G401.6 (cell line): Measurements from ENCODE around the gene RUNX3.

Source experiments
- FAIRE-seq: peaks from 2 replicates; lab custom pipeline; 2012; peaks lifted over from hg19 to GRCh38; lab: Jason Lieb, UNC

The RUNX3 gene

GRCh38 chr1:24928689-24929397, 1.2 kb downstream of the RUNX3 start:
- no peak for FAIRE-seq

- FAIRE-seq: no peak
Observed at GRCh38 chr1:24927988-24928688, 1.9 kb downstream of the RUNX3 start.

- no peak for FAIRE-seq
Observed at GRCh38 chr1:24927473-24927872, 2.6 kb downstream of the RUNX3 start.

- no peak for FAIRE-seq
Observed at GRCh38 chr1:24926563-24927249, 3.4 kb downstream of the RUNX3 start.

- FAIRE-seq: no peak
Observed at GRCh38 chr1:24925963-24926362, 4.1 kb downstream of the RUNX3 start.

GRCh38 chr1:24925082-24925779, 4.8 kb downstream of the RUNX3 start:
- FAIRE-seq: no peak

- FAIRE-seq: no peak
Observed at GRCh38 chr1:24923485-24924113, 6.5 kb downstream of the RUNX3 start.

GRCh38 chr1:24921938-24922662, 8.0 kb downstream of the RUNX3 start:
- no peak for FAIRE-seq

GRCh38 chr1:24921412-24921811, 8.7 kb downstream of the RUNX3 start:
- FAIRE-seq: no peak

GRCh38 chr1:24920533-24920925, 9.5 kb downstream of the RUNX3 start:
- FAIRE-seq: no peak

GRCh38 chr1:24919791-24920532, 10.1 kb downstream of the RUNX3 start:
- no peak for FAIRE-seq

GRCh38 chr1:24918995-24919605, 11.0 kb downstream of the RUNX3 start:
- FAIRE-seq: no peak

GRCh38 chr1:24918370-24918769, 11.7 kb downstream of the RUNX3 start:
- FAIRE-seq: no peak

- FAIRE-seq: no peak
Observed at GRCh38 chr1:24917327-24918074, 12.6 kb downstream of the RUNX3 start.

- no peak for FAIRE-seq
Observed at GRCh38 chr1:24915816-24916602, 14.1 kb downstream of the RUNX3 start.

- FAIRE-seq: no peak
Observed at GRCh38 chr1:24914226-24915069, 15.6 kb downstream of the RUNX3 start.

GRCh38 chr1:24913616-24914225, 16.4 kb downstream of the RUNX3 start:
- FAIRE-seq: no peak

- FAIRE-seq: no peak
Observed at GRCh38 chr1:24913274-24913604, 16.8 kb downstream of the RUNX3 start.
